K562 (cell line): ENCODE measurements around the gene PRKCE. TPM values are rescaled to one million over a fixed set of nuclear protein-coding genes. Genes with fewer than 3 reads are reported as not detected.

Source experiments
- ATAC-seq: fragments of 200-7000 bp; cut with Tn5 transposase; 3 replicates; pipeline ENCODE4 v1.9.1; 2020; ENCODE audit warnings: moderate library complexity
- BruUV-seq: library from RNA; stranded (reverse); fragments of 400-500 nt; replicated peaks from 2 replicates; lab custom pipeline; 2021; lab: Mats Ljungman, UMichigan
- CTCF ChIA-PET: fragments of 300-600 bp; formaldehyde crosslinking; extraction: SDS; loops from one replicate; lab custom pipeline; 2021; ENCODE audit warnings: low intra/inter-chr PET ratio; lab: Yijun Ruan, JAX
- POLR2A ChIA-PET: fragments of 300-600, 350-650 bp; sonication (Branson Sonifier 250); formaldehyde crosslinking; extraction: SDS; loops from one replicate; lab custom pipeline; 2021; ENCODE audit warnings: antibody characterized with exemption, inconsistent platforms; lab: Yijun Ruan, JAX
- DNase-seq, 4 experiments: peaks; one replicate each; pipeline versions ENCODE4 v3.0.0 to v3.0.0-alpha.2; 2011 to 2018; ENCODE audit warnings: low spot score in 3 of 4, mixed read lengths in 3 of 4; ENCODE audit errors: extremely low read depth in 1 of 4
- FAIRE-seq: peaks from 2 replicates; lab custom pipeline; 2011; peaks lifted over from hg19 to GRCh38; lab: Jason Lieb, UNC
- H2AFZ ChIP-seq: 2 replicates; pipeline ENCODE4 v1.6.0; 2011; ENCODE audit warnings: low read depth, low read length, control low read depth, inconsistent platforms
- H3K27ac ChIP-seq: fragments of 200-600 bp; 3 replicates; pipeline ENCODE4 v1.8.0; 2011; ENCODE audit warnings: low read depth, mild to moderate bottlenecking, control low read depth, inconsistent platforms, low read length, moderate library complexity, mixed read lengths; ENCODE audit errors: extremely low read depth
- H3K27me3 ChIP-seq, 2 experiments: fragments of 300-600 bp in 1 of 2; 2 replicates in 1 of 2; 3 replicates in 1 of 2; pipeline versions ENCODE4 v1.6.0 to v1.8.0; 2011; ENCODE audit warnings: inconsistent platforms in 2 of 2, low read length in 2 of 2, mild to moderate bottlenecking in 1 of 2, mixed read lengths in 1 of 2, moderate library complexity in 1 of 2; ENCODE audit not compliant: control insufficient read depth in 2 of 2, insufficient read depth in 2 of 2
- H3K36me3 ChIP-seq: fragments of 300-600 bp; 3 replicates; pipeline ENCODE4 v1.8.0; 2011; ENCODE audit warnings: mild to moderate bottlenecking, low read length, inconsistent platforms; ENCODE audit not compliant: control insufficient read depth, insufficient read depth
- H3K4me1 ChIP-seq, 2 experiments: fragments of 200-600 bp in 1 of 2; replicated peaks in 1 of 2; 2 replicates in 1 of 2; 3 replicates in 1 of 2; pipeline versions ENCODE4 v1.5.1 to v1.8.0; 2011; ENCODE audit warnings: inconsistent platforms in 2 of 2, low read length in 2 of 2, mild to moderate bottlenecking in 1 of 2, mixed read lengths in 1 of 2, moderate library complexity in 1 of 2; ENCODE audit not compliant: control insufficient read depth in 2 of 2, insufficient read depth in 2 of 2
- H3K4me2 ChIP-seq: 2 replicates; pipeline ENCODE4 v1.6.1; 2011; ENCODE audit warnings: low read length, control low read depth, inconsistent platforms, mixed read lengths; ENCODE audit not compliant: insufficient read depth
- H3K4me3 ChIP-seq: fragments of 200-600 bp; sonication (generic), shearing (Covaris generic); 2 replicates; pipeline ENCODE4 v1.5.1; 2016; ENCODE audit warnings: control low read depth, inconsistent platforms
- H3K79me2 ChIP-seq: fragments of 200-600 bp; 3 replicates; pipeline ENCODE4 v1.8.0; 2011; ENCODE audit warnings: low read length, inconsistent platforms; ENCODE audit not compliant: control insufficient read depth, insufficient read depth
- H3K9ac ChIP-seq, 2 experiments: 2 replicates each; pipeline versions ENCODE4 v1.6.0 to v1.6.1; 2011; ENCODE audit warnings: low read depth in 2 of 2, low read length in 2 of 2, control low read depth in 1 of 2, inconsistent platforms in 1 of 2, mild to moderate bottlenecking in 1 of 2, mixed read lengths in 1 of 2; ENCODE audit not compliant: insufficient read depth in 1 of 2
- H3K9me1 ChIP-seq: one replicate; pipeline ENCODE4 v1.6.0; 2011; ENCODE audit warnings: inconsistent platforms, mild to moderate bottlenecking, low read length, moderate library complexity; ENCODE audit not compliant: control insufficient read depth, insufficient read depth
- H3K9me3 ChIP-seq: replicated peaks from 2 replicates; pipeline ENCODE4 v1.5.1; 2011; ENCODE audit warnings: low read depth, low read length, inconsistent platforms; ENCODE audit not compliant: control insufficient read depth, insufficient read depth
- H4K20me1 ChIP-seq: replicated peaks from 2 replicates; pipeline ENCODE4 v1.6.1; 2011; ENCODE audit warnings: low read length, inconsistent platforms, mixed read lengths; ENCODE audit not compliant: control insufficient read depth, insufficient read depth
- CHCHD3 ChIP-seq: fragments of 250-450 bp; sonication (Bioruptor Pico); IDR thresholded peaks from 2 replicates; pipeline ENCODE4 v2.1.2; 2022; ENCODE audit warnings: mild to moderate bottlenecking
- FOXJ2 ChIP-seq: fragments of 200-800 bp; sonication (Bioruptor generic); IDR thresholded peaks from 2 replicates; pipeline ENCODE4 v1.6.1; 2016; ENCODE audit warnings: missing genetic modification characterization, missing compliant biosample characterization
- HBP1 ChIP-seq: fragments of 450-650 bp; formaldehyde crosslinking; IDR thresholded peaks from 2 replicates; pipeline ENCODE4 v1.4.0; 2022; ENCODE audit warnings: missing genetic modification characterization
- KDM1A ChIP-seq, 2 experiments: fragments of 450-650 bp; IDR thresholded peaks; 2 replicates each; pipeline ENCODE4 v1.6.1; 2016; ENCODE audit warnings: mild to moderate bottlenecking in 2 of 2
- MECOM ChIP-seq: fragments of 250-450 bp; sonication (Bioruptor Pico); IDR thresholded peaks from 2 replicates; pipeline ENCODE4 v1.8.0; 2022; ENCODE audit warnings: inconsistent platforms
- NFIC ChIP-seq: fragments of 450-650 bp; IDR thresholded peaks from 2 replicates; pipeline ENCODE4 v1.6.1; 2017; ENCODE audit warnings: mild to moderate bottlenecking, inconsistent platforms
- PHB2 ChIP-seq: fragments of 450-650 bp; IDR thresholded peaks from 2 replicates; pipeline ENCODE4 v1.6.1; 2017; ENCODE audit warnings: low read depth
- POLR2G ChIP-seq: fragments of 200-400 bp; formaldehyde crosslinking; IDR thresholded peaks from 2 replicates; pipeline ENCODE4 v1.6.1; 2017; ENCODE audit warnings: low read depth, mild to moderate bottlenecking, antibody characterized with exemption, low read length, moderate library complexity
- TAL1 ChIP-seq: fragments of 450-650 bp; IDR thresholded peaks from 2 replicates; pipeline ENCODE4 v1.6.1; 2016; ENCODE audit warnings: mild to moderate bottlenecking
- TCF15 ChIP-seq: fragments of 250-450 bp; sonication (Bioruptor Pico); IDR thresholded peaks from 2 replicates; pipeline ENCODE4 v1.8.0; 2022; ENCODE audit warnings: moderate library complexity, mild to moderate bottlenecking, inconsistent platforms
- TFAM ChIP-seq: fragments of 250-450 bp; sonication (Bioruptor Pico); conservative IDR thresholded peaks from 2 replicates; pipeline ENCODE4 v1.5.0; 2021; ENCODE audit warnings: mild to moderate bottlenecking, moderate library complexity
- XRCC3 ChIP-seq: fragments of 450-650 bp; IDR thresholded peaks from 2 replicates; pipeline ENCODE4 v1.6.1; 2017; ENCODE audit warnings: mild to moderate bottlenecking, moderate library complexity
- YY1 ChIP-seq, 3 experiments: IDR thresholded peaks; 2 replicates each; pipeline ENCODE4 v1.6.1; 2011; ENCODE audit warnings: low read length in 2 of 3, mild to moderate bottlenecking in 2 of 3, moderate library complexity in 2 of 3, borderline replicate concordance in 1 of 3, control low read depth in 1 of 3, low read depth in 1 of 3; ENCODE audit not compliant: insufficient read depth in 3 of 3, insufficient replicate concordance in 2 of 3, control insufficient read depth in 1 of 3, insufficient read length in 1 of 3; ENCODE audit errors: extremely low read depth in 1 of 3
- ZNF12 ChIP-seq: sonication (generic); formaldehyde crosslinking; IDR thresholded peaks from 2 replicates; pipeline ENCODE4 v1.4.0; 2020; ENCODE audit warnings: mild to moderate bottlenecking, missing genetic modification reagents
- WGBS: fragments of 100-300 bp; shearing (Covaris generic); methylation state at CpG from one replicate; pipeline ENCODE4 v1.1.6; 2016; ENCODE audit warnings: low coverage, mixed read lengths; ENCODE audit not compliant: insufficient coverage; ENCODE audit errors: missing lambda C conversion rate; 5-methylcytosine and 5-hydroxymethylcytosine counted together
- in situ Hi-C: fragments of 300-500 bp; cut with MboI; formaldehyde crosslinking; loops from 4 replicates; pipeline ENCODE4 v1.15.0; 2018; ENCODE audit warnings: inconsistent platforms, mixed read lengths
- intact Hi-C: fragments of 100-400 bp; cut with micrococcal nuclease; formaldehyde crosslinking; loops from 2 replicates; pipeline ENCODE4 v1.14.2; 2022
- polyA plus RNA-seq, 8 experiments: library from polyadenylated mRNA; depleted of rRNA in 4 of 8; stranded (reverse) in 5 of 8; unstranded in 3 of 8; fragments of >200 nt; fragmentation: Nextera tagmentation in 2 of 8; fragmentation: Illumina TruSeq in 1 of 8; extraction: Ambion mirVana in 2 of 8; extraction: Trizol in 1 of 8; gene quantifications; 2 replicates each; pipeline versions ENCODE4 v1.2.1 to v1.2.3, GENCODE V29; 2011 to 2014; ENCODE audit warnings: inconsistent platforms in 1 of 8, missing spikeins in 1 of 8
- total RNA-seq, 7 experiments: library from RNA; depleted of rRNA in 6 of 7; stranded (reverse); fragments of >200 nt in 6 of 7; fragmentation: Illumina TruSeq in 2 of 7; extraction: Trizol in 2 of 7; gene quantifications; 2 replicates each; pipeline versions ENCODE4 v1.2.1 to v1.2.3, GENCODE V29; 2011 to 2021; ENCODE audit warnings: low replicate concordance in 1 of 7

PRKCE gene
- total and polyA plus RNA-seq, 9 of the 15 experiments (the other 6 are each of a cell fraction or from before 2014, with no cell fraction given) = 0.06 to 1.0 (median 0.22) TPM; not detected in 1

- peak overlapping the region; percentile 66; the same call in 1 of the 2 replicates for H2AFZ ChIP-seq
- H3K36me3 ChIP-seq = no peaks in the 10 kb centered on the region
- H3K9me3 ChIP-seq = no peaks in the 10 kb centered on the region
- H3K27me3 ChIP-seq = peaks cover 4 to 19% of the 10 kb centered on the region in 2 experiments; a peak in 3 of 5 replicates
- WGBS = 9% methylated on average over 6 of the region's 7 CpGs
- no peak overlapping the region for H3K4me3 ChIP-seq
- no peaks in the 10 kb centered on the region for H4K20me1 ChIP-seq
- H3K4me1 ChIP-seq = no peaks in the 10 kb centered on the region; a peak in 2 of 5 replicates
- ChIA-PET POLR2A (interaction anchor here (1.0 to 1.6 kb wide), 3 partner anchors 15 to 60 kb away, joined by 3 to 4 read pairs (median 3); no protein-coding TSS in a partner anchor), CTCF (no interaction called here)
- intact Hi-C loops = no loop called here
- ATAC-seq = no peak
- FAIRE-seq = no peak
- DNase-seq = no peak
- no peaks in the 10 kb centered on the region for H3K9me1 ChIP-seq
- H3K27ac ChIP-seq = no peak overlapping the region
- no peak overlapping the region for H3K9ac ChIP-seq
- H3K79me2 ChIP-seq = no peaks in the 10 kb centered on the region
- in situ Hi-C loops = no loop called here
- TF ChIP-seq FOXJ2 (tag) (no peak), ZNF12 (CRISPR knock-in tag) (0 out of 2 replicates have a peak, but pooled peaks have one; percentile 59), TCF15 (CRISPR knock-in tag) (no peak), TAL1 (no peak), NFIC (peak; percentile 30; the same call in 1 of the 2 replicates), KDM1A (IDR thresholded peaks at IDR 0.05) (no peak), POLR2G (no peak), YY1 (IDR thresholded peaks at IDR 0.05; ENCODE audit: borderline replicate concordance in 1 of 3, control insufficient read depth in 1 of 3, extremely low read depth in 1 of 3, insufficient read depth in 3 of 3, insufficient read length in 1 of 3, insufficient replicate concordance in 2 of 3, low read depth in 1 of 3, low read length in 2 of 3) (no peak), CHCHD3 (no peak), PHB2 (no peak), TFAM (CRISPR knock-in tag) (no peak), XRCC3 (no peak), HBP1 (CRISPR knock-in tag) (no peak), MECOM (CRISPR knock-in tag) (no peak)
- no TSS peak for BruUV-seq
- H3K4me2 ChIP-seq = no peak overlapping the region
These were observed 142.0 kb downstream of the PRKCE start for GRCh38 chr2:45793305-45793962.
